GM10248 (cell line): Measurements from ENCODE around the gene HDDC2.

Experiments used
- CTCF ChIA-PET: fragments of 300-600 bp; sonication (Branson Sonifier 250); formaldehyde crosslinking; extraction: SDS; loops from one replicate; lab custom pipeline; 2021; ENCODE audit warnings: antibody characterized with exemption; lab: Yijun Ruan, JAX
- POLR2A ChIA-PET: fragments of 350-650 bp; sonication (Branson Sonifier 250); formaldehyde crosslinking; extraction: SDS; loops from one replicate; lab custom pipeline; 2020; ENCODE audit warnings: antibody characterized with exemption; lab: Yijun Ruan, JAX
- DNase-seq: peaks from one replicate; pipeline ENCODE4 v3.0.0; 2012; ENCODE audit errors: extremely low spot score
- TF ChIP-seq, protein P1 (sequence below): IDR thresholded peaks from 2 replicates; pipeline ENCODE4 v1.5.1; 2012; ENCODE audit warnings: mild to moderate bottlenecking, low read depth; ENCODE audit errors: extremely low read depth, missing control alignments, control extremely low read depth

The HDDC2 gene

DNA sequence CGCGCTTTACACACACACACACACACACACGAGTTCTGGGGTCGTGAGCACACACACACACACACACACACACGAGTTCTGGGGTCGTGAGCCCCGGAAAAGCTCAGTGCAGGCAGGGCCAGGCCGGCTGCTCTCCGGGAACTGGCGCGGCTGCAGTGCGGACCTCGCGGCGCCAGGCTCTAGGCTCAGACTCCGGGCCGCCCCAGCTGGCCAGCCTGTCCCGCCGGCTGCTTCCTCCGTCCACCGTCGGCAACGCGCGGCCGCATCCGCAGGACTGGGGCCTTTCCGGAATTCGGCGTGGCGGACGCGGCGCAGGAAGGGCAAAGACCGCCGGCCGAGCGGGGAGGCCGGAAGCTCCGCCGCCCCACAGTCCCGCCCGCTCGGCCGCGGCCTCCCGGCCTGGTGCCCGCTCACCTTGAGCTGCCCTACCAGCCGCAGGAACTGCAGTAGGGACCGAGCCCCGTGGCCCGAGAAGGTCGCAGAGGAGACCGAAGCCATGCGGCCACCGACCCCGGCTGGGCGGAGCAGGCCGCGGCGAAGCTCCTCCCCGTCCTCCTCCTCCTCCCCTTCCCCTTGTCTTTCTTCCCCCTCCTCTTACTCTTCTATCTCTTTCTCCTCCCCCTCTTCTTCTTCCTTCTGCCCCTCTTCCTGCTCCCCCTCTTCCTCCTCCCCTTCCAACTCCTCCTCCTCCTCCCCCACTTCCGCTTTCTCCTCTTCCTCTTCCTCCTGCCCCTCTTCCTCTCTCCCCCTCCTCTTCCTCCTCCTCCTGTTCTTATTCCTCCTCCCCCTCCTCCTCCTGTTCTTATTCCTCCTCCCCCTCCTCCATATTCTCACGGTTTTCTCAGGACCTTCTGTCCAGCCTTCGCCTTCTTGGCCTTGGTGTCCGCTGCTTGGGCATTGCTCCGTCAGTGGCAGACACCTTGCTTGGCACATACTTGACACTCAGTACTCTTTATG is at the start of gene HDDC2:
Gene HDDC2, minus strand, starts transcription at position 533 of the 957 bp plus-strand sequence. Its CDS starts 35 bp downstream, at position 498.
- CTCF ChIA-PET, result interaction anchor here (0.8 to 4.2 kb wide), 6 partner anchors 10 to 695 kb away, joined by 3 to 29 read pairs (median 3); no protein-coding TSS in a partner anchor
- peak; percentile 78 for DNase-seq
- POLR2A ChIA-PET, result no interaction called here
- TF ChIP-seq, protein P1, sequence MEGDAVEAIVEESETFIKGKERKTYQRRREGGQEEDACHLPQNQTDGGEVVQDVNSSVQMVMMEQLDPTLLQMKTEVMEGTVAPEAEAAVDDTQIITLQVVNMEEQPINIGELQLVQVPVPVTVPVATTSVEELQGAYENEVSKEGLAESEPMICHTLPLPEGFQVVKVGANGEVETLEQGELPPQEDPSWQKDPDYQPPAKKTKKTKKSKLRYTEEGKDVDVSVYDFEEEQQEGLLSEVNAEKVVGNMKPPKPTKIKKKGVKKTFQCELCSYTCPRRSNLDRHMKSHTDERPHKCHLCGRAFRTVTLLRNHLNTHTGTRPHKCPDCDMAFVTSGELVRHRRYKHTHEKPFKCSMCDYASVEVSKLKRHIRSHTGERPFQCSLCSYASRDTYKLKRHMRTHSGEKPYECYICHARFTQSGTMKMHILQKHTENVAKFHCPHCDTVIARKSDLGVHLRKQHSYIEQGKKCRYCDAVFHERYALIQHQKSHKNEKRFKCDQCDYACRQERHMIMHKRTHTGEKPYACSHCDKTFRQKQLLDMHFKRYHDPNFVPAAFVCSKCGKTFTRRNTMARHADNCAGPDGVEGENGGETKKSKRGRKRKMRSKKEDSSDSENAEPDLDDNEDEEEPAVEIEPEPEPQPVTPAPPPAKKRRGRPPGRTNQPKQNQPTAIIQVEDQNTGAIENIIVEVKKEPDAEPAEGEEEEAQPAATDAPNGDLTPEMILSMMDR, result no peak

DNA sequence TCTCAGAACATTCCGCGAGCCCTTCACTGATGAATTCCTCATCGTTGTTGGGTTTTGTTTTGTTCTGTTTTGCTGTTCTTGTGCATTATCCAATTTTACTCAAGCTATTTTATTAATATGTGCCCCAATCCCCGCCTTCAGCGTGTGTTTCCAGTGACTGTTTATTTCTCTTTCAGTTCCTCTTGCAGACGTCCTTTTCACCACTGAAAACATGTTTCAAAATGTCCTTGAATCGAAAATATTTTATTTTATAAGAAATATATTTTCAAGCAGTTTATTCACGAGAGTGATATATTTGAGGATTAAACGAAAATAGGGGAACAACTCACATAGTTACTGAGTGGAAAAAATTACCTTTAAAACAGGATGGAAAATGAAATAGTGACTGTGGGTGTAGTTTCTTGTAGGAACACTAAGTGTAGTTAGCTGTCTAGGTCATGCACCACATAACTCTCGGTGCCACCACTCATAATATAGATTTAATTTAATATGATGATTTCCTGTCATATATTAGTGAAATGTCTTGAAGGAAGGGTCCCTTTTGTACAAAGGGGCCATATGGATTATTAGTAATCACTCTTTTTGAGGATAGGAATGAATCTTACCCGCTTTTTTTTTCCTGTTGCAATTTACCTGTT is 45.3 kb upstream of the HDDC2 start:
- TF ChIP-seq, protein P1, result no peak
- CTCF ChIA-PET, result interaction anchor here (1.4 to 2.6 kb wide), 3 partner anchors 11 to 412 kb away, joined by 3 to 7 read pairs (median 5); no protein-coding TSS in a partner anchor
- peak; percentile 35 for DNase-seq
- POLR2A ChIA-PET, result interaction anchor here (0.5 kb wide), 1 partner anchor 10 kb away, joined by 3 read pairs; no protein-coding TSS in a partner anchor

DNA sequence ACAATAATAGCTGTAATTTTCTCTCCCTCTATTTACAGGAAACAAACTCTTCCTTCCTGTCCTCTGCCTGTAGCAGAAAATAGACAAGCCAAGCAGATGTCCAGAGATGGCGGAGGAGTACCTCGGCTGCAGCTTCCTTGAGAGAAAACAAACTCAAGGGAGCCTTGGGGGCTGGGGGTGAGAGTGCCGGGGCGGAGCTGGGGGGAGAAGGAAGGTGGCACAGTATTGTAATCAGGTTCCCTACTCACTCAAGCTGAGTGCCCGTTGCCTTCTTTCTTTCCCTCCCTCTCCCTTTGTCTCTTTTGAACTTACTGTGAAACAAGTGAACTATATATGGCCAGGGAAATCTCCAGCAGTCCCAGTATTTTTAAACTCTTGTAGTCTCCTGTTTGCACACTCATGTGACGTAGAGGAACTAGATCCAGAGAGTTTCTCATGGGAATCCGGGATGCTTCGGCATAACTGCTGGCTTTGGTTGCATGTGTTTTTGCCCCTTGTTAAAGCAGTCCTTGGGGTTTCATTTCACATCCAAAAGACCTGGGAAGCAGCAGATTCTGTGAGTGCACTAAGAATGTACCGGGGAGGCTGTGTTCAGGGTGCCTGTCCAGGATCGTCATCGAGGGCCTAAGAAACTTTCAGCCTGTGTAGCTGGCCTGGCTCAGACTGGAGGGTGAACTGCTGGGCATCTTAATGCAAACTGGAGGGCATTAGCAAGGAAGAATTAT is 44.6 kb upstream of the HDDC2 start:
- DNase-seq, result peak; percentile 23
- ChIA-PET POLR2A (interaction anchor here (0.5 kb wide), 1 partner anchor 9 kb away, joined by 3 read pairs; no protein-coding TSS in a partner anchor), CTCF (interaction anchor here (1.4 to 2.6 kb wide), 6 partner anchors 10 to 434 kb away, joined by 3 to 7 read pairs (median 4); no protein-coding TSS in a partner anchor)
- TF ChIP-seq, protein P1, result no peak

DNA sequence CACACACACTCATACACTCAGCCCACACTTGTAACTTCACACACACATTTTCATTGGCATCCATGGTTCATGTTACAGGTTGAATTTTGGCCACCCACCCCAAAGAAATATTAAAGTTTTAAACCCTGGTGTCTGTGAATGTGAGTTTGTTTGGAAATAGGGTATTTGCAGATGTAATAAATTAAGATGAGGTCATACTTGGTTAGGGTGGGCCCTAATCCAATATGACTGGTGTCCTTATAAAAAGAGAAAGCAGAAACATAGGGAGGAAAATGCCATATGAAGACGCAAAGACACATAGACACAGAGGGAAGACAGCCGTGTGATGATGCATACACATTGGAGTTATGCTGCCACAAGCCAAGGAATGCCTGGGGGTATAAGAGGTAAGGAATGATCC is 39.7 kb upstream of the HDDC2 start:
- TF ChIP-seq, protein P1, result no peak
- ChIA-PET POLR2A (no interaction called here), CTCF (no interaction called here)
- no peak for DNase-seq

DNA sequence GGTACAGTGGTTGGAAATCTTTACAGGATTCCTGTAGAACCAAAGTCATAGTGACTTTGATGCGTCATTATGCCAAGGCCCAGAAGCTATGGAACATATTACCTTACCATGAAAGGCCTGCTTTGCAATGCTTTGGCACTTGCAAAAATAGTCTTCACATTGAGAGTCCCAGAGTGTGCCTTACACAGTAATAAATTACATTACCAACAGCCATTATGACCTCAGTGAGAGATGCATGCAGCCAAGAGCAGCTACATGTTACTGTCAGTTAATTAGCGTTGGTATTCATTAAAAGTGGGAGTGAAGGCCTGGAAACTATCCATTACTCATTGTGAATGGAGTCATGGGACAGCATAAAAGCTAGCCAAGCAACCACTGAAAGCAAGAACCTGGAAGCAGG is 39.2 kb upstream of the HDDC2 start:
- POLR2A ChIA-PET, result no interaction called here
- TF ChIP-seq, protein P1, result no peak
- CTCF ChIA-PET, result interaction anchor here (1.6 kb wide), 1 partner anchor 27 kb away, joined by 4 read pairs; no protein-coding TSS in a partner anchor
- no peak for DNase-seq
